MCF 10A (cell line): ENCODE data around the gene DLG2. TPM values are rescaled to one million over a fixed set of nuclear protein-coding genes. Genes with fewer than 3 reads are reported as not detected.

Source experiments
- BruUV-seq: library from RNA; stranded (reverse); fragments of 400-500 nt; replicated peaks from 2 replicates; lab custom pipeline; 2021; lab: Mats Ljungman, UMichigan
- CTCF ChIA-PET: fragments of 300-600 bp; sonication (Branson Sonifier 250); formaldehyde crosslinking; extraction: SDS; loops from one replicate; lab custom pipeline; 2021; ENCODE audit warnings: antibody characterized with exemption, inconsistent platforms; lab: Yijun Ruan, JAX
- POLR2A ChIA-PET: fragments of 300-600, 350-650 bp; sonication (Branson Sonifier 250); formaldehyde crosslinking; extraction: SDS; loops from one replicate; lab custom pipeline; 2020; ENCODE audit warnings: antibody characterized with exemption, inconsistent platforms; lab: Yijun Ruan, JAX
- DNase-seq: peaks from one replicate; pipeline ENCODE4 v3.0.0-alpha.2; 2018; ENCODE audit not compliant: unreplicated experiment
- H3K27ac Mint-ChIP-seq: one replicate; pipeline ENCODE4 v1.8.0; 2022; ENCODE audit warnings: mild to moderate bottlenecking, low read depth, mixed read lengths; ENCODE audit not compliant: unreplicated experiment
- H3K27me3 Mint-ChIP-seq: one replicate; pipeline ENCODE4 v1.8.0; 2022; ENCODE audit warnings: mixed read lengths; ENCODE audit not compliant: insufficient read depth, unreplicated experiment
- H3K36me3 Mint-ChIP-seq: one replicate; pipeline ENCODE4 v1.8.0; 2022; ENCODE audit warnings: mild to moderate bottlenecking, moderate library complexity, mixed read lengths; ENCODE audit not compliant: insufficient read depth, unreplicated experiment
- H3K4me1 Mint-ChIP-seq: one replicate; pipeline ENCODE4 v1.8.0; 2022; ENCODE audit warnings: mixed read lengths; ENCODE audit not compliant: insufficient read depth, unreplicated experiment
- H3K4me3 Mint-ChIP-seq: one replicate; pipeline ENCODE4 v1.8.0; 2022; ENCODE audit warnings: mild to moderate bottlenecking, moderate library complexity, mixed read lengths; ENCODE audit not compliant: unreplicated experiment
- H3K9me3 Mint-ChIP-seq: one replicate; pipeline ENCODE4 v1.8.0; 2022; ENCODE audit warnings: mixed read lengths; ENCODE audit not compliant: unreplicated experiment
- intact Hi-C: fragments of 100-400 bp; cut with micrococcal nuclease; formaldehyde crosslinking; loops from 2 replicates; pipeline ENCODE4 v1.14.1; 2022
- total RNA-seq: library from RNA; stranded (reverse); gene quantifications from 2 replicates; pipeline ENCODE4 v1.2.3, GENCODE V29; 2022
- TF ChIP-seq, protein P1 (sequence below): fragments of 200-600 bp; IDR thresholded peaks from one replicate; pipeline ENCODE4 v1.8.0; 2022; ENCODE audit warnings: antibody characterized with exemption, mild to moderate bottlenecking; ENCODE audit not compliant: unreplicated experiment

Gene DLG2
- total RNA-seq, 1 experiment from 2014 or later: 0.26 TPM

DNA sequence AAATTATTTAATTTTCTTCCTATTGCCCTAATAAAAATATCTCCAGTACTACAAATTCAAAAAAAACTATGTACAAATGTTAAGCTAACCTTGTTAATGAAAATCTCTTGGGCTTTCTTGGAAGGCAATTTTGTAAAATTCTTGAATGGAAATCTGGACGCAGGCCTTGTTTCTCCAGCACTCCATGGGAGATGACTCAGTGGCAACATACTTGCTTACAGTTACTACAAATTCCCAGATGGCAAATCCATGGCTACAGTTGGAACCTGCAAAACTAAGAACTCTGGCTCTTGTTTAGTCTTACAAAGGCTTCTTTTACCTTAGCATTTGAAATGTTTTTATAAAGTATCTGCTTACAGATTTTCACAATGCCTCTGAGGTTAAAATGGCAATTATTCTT, 725.2 kb downstream of the DLG2 start:
- H3K27ac Mint-ChIP-seq: no peak overlapping the region
- intact Hi-C loops: no loop called here
- H3K27me3 Mint-ChIP-seq: peaks cover 19% of the 10 kb centered on the region
- no peaks in the 10 kb centered on the region for H3K36me3 Mint-ChIP-seq
- H3K9me3 Mint-ChIP-seq: no peaks in the 10 kb centered on the region
- DNase-seq: no peak
- TF ChIP-seq, protein P1, sequence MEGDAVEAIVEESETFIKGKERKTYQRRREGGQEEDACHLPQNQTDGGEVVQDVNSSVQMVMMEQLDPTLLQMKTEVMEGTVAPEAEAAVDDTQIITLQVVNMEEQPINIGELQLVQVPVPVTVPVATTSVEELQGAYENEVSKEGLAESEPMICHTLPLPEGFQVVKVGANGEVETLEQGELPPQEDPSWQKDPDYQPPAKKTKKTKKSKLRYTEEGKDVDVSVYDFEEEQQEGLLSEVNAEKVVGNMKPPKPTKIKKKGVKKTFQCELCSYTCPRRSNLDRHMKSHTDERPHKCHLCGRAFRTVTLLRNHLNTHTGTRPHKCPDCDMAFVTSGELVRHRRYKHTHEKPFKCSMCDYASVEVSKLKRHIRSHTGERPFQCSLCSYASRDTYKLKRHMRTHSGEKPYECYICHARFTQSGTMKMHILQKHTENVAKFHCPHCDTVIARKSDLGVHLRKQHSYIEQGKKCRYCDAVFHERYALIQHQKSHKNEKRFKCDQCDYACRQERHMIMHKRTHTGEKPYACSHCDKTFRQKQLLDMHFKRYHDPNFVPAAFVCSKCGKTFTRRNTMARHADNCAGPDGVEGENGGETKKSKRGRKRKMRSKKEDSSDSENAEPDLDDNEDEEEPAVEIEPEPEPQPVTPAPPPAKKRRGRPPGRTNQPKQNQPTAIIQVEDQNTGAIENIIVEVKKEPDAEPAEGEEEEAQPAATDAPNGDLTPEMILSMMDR: no peak
- no peaks in the 10 kb centered on the region for H3K4me1 Mint-ChIP-seq
- no peak overlapping the region for H3K4me3 Mint-ChIP-seq
- CTCF ChIA-PET: interaction anchor here (0.6 kb wide), 1 partner anchor 11 kb away, joined by 3 read pairs; no protein-coding TSS in a partner anchor
- POLR2A ChIA-PET: no interaction called here
- no TSS peak for BruUV-seq

DNA sequence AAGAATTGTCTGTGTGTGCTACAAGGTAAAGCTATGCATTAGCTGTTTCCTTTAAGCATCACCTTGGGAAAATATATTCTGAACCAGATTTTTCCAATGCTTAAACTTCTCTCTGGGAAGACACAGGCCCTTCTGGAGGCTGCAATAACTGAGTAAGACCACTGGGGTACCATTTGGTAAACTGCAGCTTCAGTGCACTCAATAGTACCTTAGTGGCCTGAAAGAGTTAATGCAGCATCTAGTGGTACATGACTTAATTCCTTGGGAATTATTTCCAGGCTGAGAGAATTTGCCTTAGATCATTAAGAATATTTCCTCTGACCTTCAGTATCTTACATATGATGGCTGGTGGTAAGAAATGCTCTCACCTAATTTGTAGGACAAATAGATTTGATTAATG, 727.4 kb downstream of the DLG2 start:
- TF ChIP-seq, protein P1: no peak
- no peaks in the 10 kb centered on the region for H3K4me1 Mint-ChIP-seq
- intact Hi-C loops: no loop called here
- peaks cover 21% of the 10 kb centered on the region for H3K27me3 Mint-ChIP-seq
- H3K36me3 Mint-ChIP-seq: no peaks in the 10 kb centered on the region
- no peak overlapping the region for H3K27ac Mint-ChIP-seq
- no TSS peak for BruUV-seq
- H3K9me3 Mint-ChIP-seq: no peaks in the 10 kb centered on the region
- no peak for DNase-seq
- no peak overlapping the region for H3K4me3 Mint-ChIP-seq
- ChIA-PET CTCF (no interaction called here), POLR2A (no interaction called here)

DNA sequence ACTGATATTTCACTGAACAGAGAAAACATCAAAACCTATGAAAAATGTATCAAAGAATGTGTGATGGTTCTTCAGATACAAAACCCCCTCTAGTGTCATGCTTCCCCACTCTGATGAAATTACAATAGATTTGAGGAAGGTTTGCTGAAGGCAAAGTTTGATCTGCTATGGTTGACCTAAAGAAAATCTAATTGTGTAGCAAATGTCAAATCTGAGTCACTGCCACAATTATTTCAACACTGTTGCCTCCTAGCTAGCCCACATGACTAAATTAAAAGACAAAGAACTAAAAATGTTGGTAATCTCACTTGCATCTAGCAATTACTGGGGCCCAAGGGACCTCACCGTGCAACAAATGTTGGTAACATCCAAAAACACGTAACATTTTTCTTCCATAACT, 728.0 kb downstream of the DLG2 start:
- no TSS peak for BruUV-seq
- H3K4me1 Mint-ChIP-seq: no peaks in the 10 kb centered on the region
- intact Hi-C loops: no loop called here
- H3K4me3 Mint-ChIP-seq: no peak overlapping the region
- ChIA-PET CTCF (interaction anchor here (0.8 to 1.0 kb wide), 2 partner anchors 139 to 335 kb away, joined by 3 read pairs; no protein-coding TSS in a partner anchor), POLR2A (no interaction called here)
- H3K9me3 Mint-ChIP-seq: no peaks in the 10 kb centered on the region
- H3K27me3 Mint-ChIP-seq: peaks cover 27% of the 10 kb centered on the region
- no peak for DNase-seq
- TF ChIP-seq, protein P1: no peak
- H3K27ac Mint-ChIP-seq: no peak overlapping the region
- no peaks in the 10 kb centered on the region for H3K36me3 Mint-ChIP-seq

DNA sequence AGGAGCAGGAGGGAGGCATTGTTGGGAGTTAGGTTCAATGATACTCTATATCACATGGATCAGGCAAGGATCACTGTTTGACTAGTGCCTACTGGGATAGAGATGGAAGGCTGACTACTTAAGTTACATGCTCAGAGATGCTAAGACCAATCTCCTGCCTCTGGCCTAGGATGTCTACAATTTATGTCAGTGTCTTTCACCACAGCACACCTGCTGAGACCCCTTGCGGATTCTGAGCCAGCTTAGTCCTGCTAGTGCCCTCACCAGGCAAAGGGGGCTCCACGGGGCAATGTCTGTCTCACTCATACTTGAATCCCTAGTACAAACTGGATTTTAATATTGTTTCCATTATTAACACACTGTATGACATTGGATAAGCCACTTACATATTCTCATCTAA, 732.5 kb downstream of the DLG2 start:
- intact Hi-C loops: no loop called here
- no peak for DNase-seq
- BruUV-seq: no TSS peak
- peaks cover 43% of the 10 kb centered on the region for H3K27me3 Mint-ChIP-seq
- TF ChIP-seq, protein P1: no peak
- H3K27ac Mint-ChIP-seq: no peak overlapping the region
- no peaks in the 10 kb centered on the region for H3K9me3 Mint-ChIP-seq
- H3K36me3 Mint-ChIP-seq: no peaks in the 10 kb centered on the region
- POLR2A ChIA-PET: no interaction called here
- CTCF ChIA-PET: interaction anchor here (0.6 kb wide), 1 partner anchor 808 kb away, joined by 3 read pairs; no protein-coding TSS in a partner anchor
- no peak overlapping the region for H3K4me3 Mint-ChIP-seq
- no peaks in the 10 kb centered on the region for H3K4me1 Mint-ChIP-seq
